Iris pigment epithelial cell (primary cell): Measurements from ENCODE around the gene FOXN3.
A peak's percentile ranks its signal among the peaks of the same experiment; 100 is the strongest.

Experiments
- DNase-seq: peaks from one replicate; pipeline ENCODE4 v3.0.0-alpha.2; 2011; ENCODE audit warnings: low read depth

FOXN3 gene

GRCh38 chr14:89417091-89417464, at the start of gene FOXN3:
Gene FOXN3 (minus strand): TSS chr14:89417233. CDS start chr14:89412476, 4,757 bp downstream.
- DNase-seq: peak; percentile 91

- DNase-seq: no peak
Measured at GRCh38 chr14:89466484-89466883, 49.5 kb upstream of the FOXN3 start.

- DNase-seq: no peak
Measured at GRCh38 chr14:89465876-89466275, 48.8 kb upstream of the FOXN3 start.

- DNase-seq: no peak
Measured at GRCh38 chr14:89461256-89461655, 44.2 kb upstream of the FOXN3 start.

GRCh38 chr14:89458713-89459420, 41.8 kb upstream of the FOXN3 start:
- DNase-seq: no peak

- no peak for DNase-seq
Measured at GRCh38 chr14:89457007-89457406, 40.0 kb upstream of the FOXN3 start.

- DNase-seq: peak; percentile 34
Measured at GRCh38 chr14:89455412-89455811, 38.4 kb upstream of the FOXN3 start.

GRCh38 chr14:89454996-89455395, 38.0 kb upstream of the FOXN3 start:
- DNase-seq: no peak

GRCh38 chr14:89452281-89452680, 35.2 kb upstream of the FOXN3 start:
- no peak for DNase-seq

GRCh38 chr14:89451229-89451628, 34.2 kb upstream of the FOXN3 start:
- DNase-seq: no peak

GRCh38 chr14:89447182-89447944, 30.3 kb upstream of the FOXN3 start:
- DNase-seq: no peak

- peak; percentile 49 for DNase-seq
Measured at GRCh38 chr14:89445273-89445973, 28.4 kb upstream of the FOXN3 start.

- DNase-seq: peak; percentile 52
Measured at GRCh38 chr14:89444516-89445125, 27.6 kb upstream of the FOXN3 start.

GRCh38 chr14:89444044-89444443, 27.0 kb upstream of the FOXN3 start:
- DNase-seq: peak; percentile 63

- DNase-seq: peak; percentile 66
Measured at GRCh38 chr14:89443042-89443629, 26.1 kb upstream of the FOXN3 start.

GRCh38 chr14:89442280-89442679, 25.2 kb upstream of the FOXN3 start:
- no peak for DNase-seq

GRCh38 chr14:89440986-89441909, 24.2 kb upstream of the FOXN3 start:
- no peak for DNase-seq

GRCh38 chr14:89435892-89436656, 19.0 kb upstream of the FOXN3 start:
- no peak for DNase-seq

GRCh38 chr14:89435492-89435891, 18.5 kb upstream of the FOXN3 start:
- no peak for DNase-seq

GRCh38 chr14:89432226-89432625, 15.2 kb upstream of the FOXN3 start:
- no peak for DNase-seq
